IgD-negative memory B cell (primary cell): ENCODE data around the gene BANP. TPM values are rescaled to one million over a fixed set of nuclear protein-coding genes. Genes with fewer than 3 reads are reported as not detected.
"Not testable (repeated sequence)": the region's sequence is repeated elsewhere in the genome, so short reads cannot be mapped to it uniquely, and the experiment has no call there.

Experiments
- H3K27ac Mint-ChIP-seq, 3 donors: one replicate each; pipeline ENCODE4 v1.8.0; 2020 to 2022; ENCODE audit warnings: mild to moderate bottlenecking in 3 of 3, mixed read lengths in 3 of 3, moderate library complexity in 1 of 3
- H3K27me3 Mint-ChIP-seq: one replicate; pipeline ENCODE4 v1.8.0; 2021; ENCODE audit warnings: mixed read lengths
- H3K36me3 Mint-ChIP-seq: one replicate; pipeline ENCODE4 v1.8.0; 2020; ENCODE audit warnings: mild to moderate bottlenecking, mixed read lengths
- H3K4me1 Mint-ChIP-seq, 3 donors: one replicate each; pipeline ENCODE4 v1.8.0; 2020 to 2022; ENCODE audit warnings: mixed read lengths in 3 of 3, mild to moderate bottlenecking in 1 of 3
- H3K4me3 Mint-ChIP-seq, 4 donors: one replicate each; pipeline ENCODE4 v1.8.0; 2020 to 2022; ENCODE audit warnings: mild to moderate bottlenecking in 4 of 4, mixed read lengths in 4 of 4, moderate library complexity in 3 of 4
- H3K9me3 Mint-ChIP-seq, 3 donors: one replicate each; pipeline ENCODE4 v1.8.0; 2020 to 2021; ENCODE audit warnings: mixed read lengths in 3 of 3, mild to moderate bottlenecking in 1 of 3
- polyA plus RNA-seq: library from polyadenylated mRNA; unstranded; fragments of 300-500 nt; fragmentation: Illumina TruSeq; gene quantifications from one replicate; pipeline ENCODE4 v1.2.3, GENCODE V29; 2021

The BANP gene
- polyA plus RNA-seq, 1 donor from 2014 or later: 37.3 TPM

GRCh38 chr16:87921236-87921773, 29.9 kb upstream of the BANP start:
- Mint-ChIP-seq H3K4me3 (peak overlapping the region in 1 of 4 donors; percentile 5), H3K4me1 (peaks cover 15 to 20% (median 18%) of the 10 kb centered on the region in 3 donors), H3K9me3 (no peaks in the 10 kb centered on the region), H3K27me3 (peaks cover 15% of the 10 kb centered on the region), H3K36me3 (no peaks in the 10 kb centered on the region), H3K27ac (no peak overlapping the region)

DNA sequence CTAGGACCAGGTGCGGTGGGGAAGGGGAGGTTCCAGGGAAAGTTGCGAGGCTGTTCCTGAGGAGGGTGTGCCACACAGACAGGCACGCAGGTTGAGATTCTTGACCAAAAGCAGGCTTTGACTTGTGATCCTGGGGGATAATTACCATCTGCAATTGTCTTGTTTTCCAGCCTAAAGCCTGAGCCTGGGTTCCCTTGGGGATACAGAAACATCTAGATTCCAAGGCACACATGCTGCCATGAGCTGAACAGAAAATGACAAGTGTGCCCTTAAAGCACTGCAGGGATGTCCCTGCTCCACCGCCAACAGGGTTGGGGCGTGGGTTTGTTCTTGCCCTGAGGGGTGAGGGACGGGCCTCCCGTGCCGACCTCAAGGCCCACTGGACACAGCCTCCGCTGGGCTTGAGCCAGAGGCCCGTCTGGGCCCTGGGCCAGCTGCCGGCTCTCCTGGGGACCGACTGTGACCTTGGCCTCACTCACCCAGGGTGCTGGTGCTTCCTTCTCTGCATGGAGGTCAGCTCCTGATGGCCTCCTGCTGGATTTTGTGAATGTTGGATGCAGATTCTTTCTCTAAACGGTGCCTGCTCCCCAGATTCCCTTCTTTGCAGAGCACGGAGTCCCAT, 28.9 kb upstream of the BANP start:
- Mint-ChIP-seq H3K4me3 (no peak overlapping the region), H3K9me3 (no peaks in the 10 kb centered on the region), H3K36me3 (no peaks in the 10 kb centered on the region), H3K4me1 (peaks cover 20 to 25% (median 20%) of the 10 kb centered on the region in 3 donors), H3K27ac (peak overlapping the region in 1 of 3 donors; percentile 59), H3K27me3 (peaks cover 15% of the 10 kb centered on the region)

- peak overlapping the region; percentile 36 to 85 (median 54) for H3K4me3 Mint-ChIP-seq
Measured at GRCh38 chr16:87924041-87924810, 27.0 kb upstream of the BANP start.

DNA sequence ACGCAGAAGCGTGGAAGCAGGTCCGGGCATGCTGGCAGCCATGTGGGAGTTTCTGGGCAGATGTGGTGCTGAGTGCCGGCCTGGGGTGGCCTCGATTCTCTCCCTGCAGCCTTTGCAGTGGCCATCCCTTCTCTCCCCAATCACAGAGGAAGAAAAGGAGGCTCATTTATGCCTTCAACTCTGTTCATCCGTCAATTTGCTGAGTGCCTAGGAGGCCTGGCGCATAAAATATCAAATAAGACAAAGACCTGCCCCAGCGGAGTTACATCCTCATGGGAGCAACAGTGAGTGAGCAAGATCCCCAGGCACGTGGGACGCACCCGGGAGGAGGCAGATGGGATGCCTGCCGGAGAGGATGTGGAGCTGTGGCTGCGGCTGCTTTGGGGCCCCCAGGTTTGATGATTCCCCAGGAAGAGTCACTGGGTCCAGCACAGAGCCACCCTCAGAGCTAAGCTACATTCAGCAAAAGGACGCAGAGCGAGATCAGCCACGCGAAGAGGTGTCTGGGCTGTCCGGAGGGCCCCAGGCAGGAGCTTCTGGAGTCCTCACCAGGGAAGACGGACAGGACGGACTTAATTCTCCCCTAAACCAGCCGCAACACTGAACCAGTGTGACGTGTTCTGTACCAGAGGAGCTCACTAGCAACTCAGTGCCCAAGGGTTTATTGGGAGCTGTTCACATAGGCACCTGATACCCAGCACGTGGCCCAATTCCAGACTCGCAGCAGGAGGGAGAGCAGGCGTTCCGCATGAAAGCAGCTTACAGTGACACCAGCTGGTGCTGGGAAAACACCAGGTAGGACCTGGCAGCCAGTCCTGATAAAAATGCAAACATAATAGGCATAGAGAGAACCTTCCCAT, 26.2 kb upstream of the BANP start:
- H3K4me3 Mint-ChIP-seq: peak overlapping the region in 3 of 4 donors; percentile 47 to 85 (median 61)
- peaks cover 20 to 22% (median 20%) of the 10 kb centered on the region in 3 donors for H3K4me1 Mint-ChIP-seq

More at GRCh38 chr16:87924041-87924810, 27.0 kb upstream of the BANP start:
- peaks cover 11% of the 10 kb centered on the region for H3K27me3 Mint-ChIP-seq
- H3K9me3 Mint-ChIP-seq: no peaks in the 10 kb centered on the region
- H3K36me3 Mint-ChIP-seq: no peaks in the 10 kb centered on the region
- peaks cover 20 to 22% (median 20%) of the 10 kb centered on the region in 3 donors for H3K4me1 Mint-ChIP-seq
- H3K27ac Mint-ChIP-seq: peak overlapping the region; percentile 1 to 93 (median 92)

DNA sequence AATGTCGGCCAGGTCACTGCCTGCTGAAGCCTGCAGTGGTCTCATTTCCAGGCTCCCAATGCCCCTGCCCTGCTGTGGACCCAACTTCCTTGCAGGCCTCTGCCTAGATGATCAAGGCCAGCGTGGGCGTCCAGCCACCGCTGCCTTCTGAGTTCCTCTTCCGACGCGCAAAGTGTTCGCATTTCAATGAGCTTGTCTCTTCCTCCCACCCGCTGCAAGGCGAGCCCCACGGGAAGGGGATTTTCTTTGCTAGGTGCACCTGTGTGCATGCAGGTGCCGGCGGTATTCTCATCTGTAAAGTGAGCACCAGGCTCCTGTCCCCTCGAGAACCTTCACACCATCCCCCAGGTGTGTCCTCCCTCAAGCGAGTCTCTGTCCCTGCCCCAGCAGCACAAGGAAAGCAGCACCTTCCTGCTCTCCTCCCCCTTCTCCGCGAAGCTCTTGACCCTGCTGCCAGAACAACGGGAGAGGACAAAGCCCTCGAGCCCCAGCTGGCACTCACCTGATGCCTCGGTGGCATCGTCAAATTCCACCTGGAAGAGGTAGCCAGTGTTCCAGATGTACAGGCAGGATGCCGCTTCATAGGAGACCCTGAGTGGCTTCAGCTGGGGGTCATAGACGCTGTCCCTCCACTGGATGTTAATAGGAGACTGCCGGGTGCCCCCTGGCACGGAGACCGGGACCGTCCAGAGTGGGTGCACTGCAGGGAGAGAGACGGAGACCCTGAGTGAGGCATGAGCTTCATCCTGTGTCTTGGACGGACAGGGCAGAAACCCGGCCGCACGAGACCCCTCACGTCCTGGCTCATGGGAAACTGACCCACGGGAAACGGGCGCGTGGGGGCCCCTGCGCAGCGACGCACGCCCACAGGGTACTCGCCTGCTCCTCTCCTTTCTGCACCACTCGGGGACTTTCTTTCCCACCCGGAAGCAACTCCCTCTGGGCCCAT, 24.7 kb upstream of the BANP start:
- Mint-ChIP-seq H3K4me1 (peaks cover 20 to 22% (median 20%) of the 10 kb centered on the region in 3 donors), H3K4me3 (peak overlapping the region in 3 of 4 donors; percentile 45 to 83 (median 70)), H3K9me3 (no peaks in the 10 kb centered on the region), H3K27ac (peak overlapping the region; percentile 26 to 63 (median 41)), H3K36me3 (no peaks in the 10 kb centered on the region), H3K27me3 (peaks cover 7% of the 10 kb centered on the region)

More for the DNA sequence above, 26.2 kb upstream of the BANP start:
- Mint-ChIP-seq H3K9me3 (no peaks in the 10 kb centered on the region), H3K27ac (peak overlapping the region; percentile 35 to 93 (median 92)), H3K27me3 (peaks cover 7% of the 10 kb centered on the region), H3K36me3 (no peaks in the 10 kb centered on the region)

DNA sequence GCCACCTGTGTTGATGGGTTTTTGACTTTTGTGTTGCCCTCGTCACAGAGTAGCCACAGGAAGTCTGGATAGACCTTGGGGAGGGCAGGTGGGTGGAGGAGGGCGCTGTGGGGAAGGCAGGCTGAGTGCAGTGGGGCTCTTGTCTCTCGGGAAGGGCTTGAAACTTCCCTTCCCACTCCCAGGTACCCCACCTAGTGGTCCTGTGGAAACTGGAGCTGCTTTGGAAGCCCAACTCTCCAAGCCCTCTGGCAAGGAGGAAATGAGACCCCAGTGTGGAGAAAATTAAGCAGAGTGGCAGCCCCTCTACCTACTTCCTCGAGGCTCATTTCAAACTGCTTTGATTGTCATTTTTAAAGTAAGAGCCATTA, 24.1 kb upstream of the BANP start:
- Mint-ChIP-seq H3K4me1 (peaks cover 20 to 22% (median 20%) of the 10 kb centered on the region in 3 donors), H3K36me3 (no peaks in the 10 kb centered on the region), H3K27ac (no peak overlapping the region), H3K27me3 (peaks cover 4% of the 10 kb centered on the region), H3K4me3 (no peak overlapping the region), H3K9me3 (no peaks in the 10 kb centered on the region)

DNA sequence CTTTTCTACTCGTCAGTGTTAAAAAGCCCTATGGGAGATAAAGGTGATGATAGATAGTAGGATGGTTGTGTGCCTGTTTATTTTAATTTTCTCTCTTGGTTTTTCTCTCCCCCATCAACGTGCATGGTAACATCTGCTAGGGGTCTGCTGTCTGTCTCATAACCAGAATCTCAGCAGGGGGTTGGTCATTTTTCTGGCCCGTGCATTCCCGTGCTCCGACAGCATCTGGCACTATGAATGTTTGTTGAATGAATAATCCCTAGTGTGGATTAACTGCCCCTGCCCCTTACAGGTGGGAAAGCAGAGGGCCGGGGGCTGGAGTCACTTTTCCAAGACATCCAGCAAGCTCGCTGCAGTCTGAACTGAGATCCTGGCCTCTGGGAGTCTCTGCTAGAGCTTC, 21.2 kb upstream of the BANP start:
- no peaks in the 10 kb centered on the region for H3K36me3 Mint-ChIP-seq
- H3K27ac Mint-ChIP-seq: no peak overlapping the region
- peaks cover under 1% of the 10 kb centered on the region for H3K27me3 Mint-ChIP-seq
- peak overlapping the region in 1 of 4 donors; percentile 9 for H3K4me3 Mint-ChIP-seq
- no peaks in the 10 kb centered on the region for H3K9me3 Mint-ChIP-seq
- peaks cover 10 to 13% (median 12%) of the 10 kb centered on the region in 3 donors for H3K4me1 Mint-ChIP-seq

DNA sequence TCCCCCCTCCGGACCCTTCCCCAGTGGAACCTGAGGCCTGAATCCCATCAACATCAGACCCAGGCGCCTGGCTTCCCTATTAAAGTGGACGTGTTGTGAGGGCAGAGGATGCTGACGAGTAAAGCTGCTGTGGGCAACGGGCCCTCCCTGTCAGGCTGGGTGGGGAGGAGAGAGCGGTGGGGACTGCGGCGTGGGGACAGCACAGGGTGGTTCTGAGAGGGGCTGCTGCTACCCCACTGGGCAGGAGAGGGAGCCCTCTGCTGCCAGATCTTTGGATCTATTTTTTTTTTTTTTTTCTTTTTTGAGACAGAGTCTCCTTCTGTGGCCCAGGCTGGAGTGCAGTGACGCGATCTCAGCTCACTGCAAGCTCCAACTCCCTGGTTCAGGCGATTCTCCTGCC, 20.8 kb upstream of the BANP start:
- Mint-ChIP-seq H3K9me3 (no peaks in the 10 kb centered on the region), H3K27me3 (peaks cover 3% of the 10 kb centered on the region), H3K4me1 (peaks cover 6 to 13% (median 8%) of the 10 kb centered on the region in 3 donors), H3K27ac (no peak overlapping the region), H3K4me3 (no peak overlapping the region), H3K36me3 (no peaks in the 10 kb centered on the region)

DNA sequence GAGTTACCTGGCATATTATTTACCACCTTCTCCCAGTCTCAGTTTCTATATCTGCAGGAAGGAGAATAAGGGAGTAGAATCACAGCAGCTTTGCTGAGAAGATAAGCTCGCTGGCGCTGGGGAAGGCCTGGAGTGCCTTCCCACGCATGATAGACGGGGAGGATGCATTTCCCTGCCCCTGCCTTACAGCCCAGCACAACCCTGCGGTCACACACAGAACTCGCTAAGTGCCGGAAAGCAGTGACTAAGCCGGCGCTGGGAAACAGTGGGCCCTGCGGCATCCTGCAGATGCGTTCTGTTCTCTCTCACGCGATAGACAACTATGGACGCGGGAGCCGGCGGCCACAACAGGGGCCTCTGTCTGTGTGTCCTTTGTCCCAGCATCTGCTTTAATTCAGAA, 19.7 kb upstream of the BANP start:
- H3K27ac Mint-ChIP-seq: no peak overlapping the region
- H3K4me1 Mint-ChIP-seq: peaks cover under 1 to 9% (median 4%) of the 10 kb centered on the region in 3 donors
- no peak overlapping the region for H3K4me3 Mint-ChIP-seq

DNA sequence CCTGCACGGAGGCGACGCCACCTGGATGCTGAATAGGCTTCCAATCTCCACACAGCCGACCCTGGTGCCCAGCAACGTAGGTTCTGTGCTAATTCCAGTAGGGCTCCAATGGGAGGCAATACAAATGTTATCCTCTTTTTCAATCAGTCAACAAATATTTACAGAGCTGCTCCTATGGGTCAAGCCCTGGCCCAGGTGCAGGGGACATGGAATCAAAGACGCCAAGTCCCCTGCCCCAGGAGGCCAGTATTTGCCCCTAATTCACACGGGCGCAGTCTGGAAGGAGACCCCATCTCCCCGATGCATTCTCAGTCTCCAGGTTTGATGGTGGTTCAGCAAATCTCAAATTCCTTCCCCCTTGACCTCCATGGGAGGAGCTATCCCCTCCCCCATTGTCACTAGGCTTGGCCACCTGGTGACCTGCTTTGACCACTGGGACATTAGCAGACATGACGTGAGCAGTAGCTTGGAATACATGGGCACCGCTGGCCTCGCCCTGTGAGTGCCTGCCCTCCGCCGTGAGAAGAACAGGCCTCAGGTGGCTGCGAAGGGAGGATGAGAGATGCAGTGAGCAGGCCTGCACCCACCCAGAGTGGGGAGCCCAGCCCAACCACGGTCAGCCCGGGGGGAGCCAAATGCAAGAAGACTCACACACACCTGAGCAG, 18.6 kb upstream of the BANP start:
- H3K27ac Mint-ChIP-seq: peak overlapping the region in 1 of 3 donors; percentile 88
- H3K27me3 Mint-ChIP-seq, H3K4me3 Mint-ChIP-seq, H3K9me3 Mint-ChIP-seq, H3K36me3 Mint-ChIP-seq, H3K4me1 Mint-ChIP-seq: not testable (repeated sequence)

More for the DNA sequence above, 19.7 kb upstream of the BANP start:
- Mint-ChIP-seq H3K27me3 (peaks cover 3% of the 10 kb centered on the region), H3K9me3 (no peaks in the 10 kb centered on the region), H3K36me3 (no peaks in the 10 kb centered on the region)

DNA sequence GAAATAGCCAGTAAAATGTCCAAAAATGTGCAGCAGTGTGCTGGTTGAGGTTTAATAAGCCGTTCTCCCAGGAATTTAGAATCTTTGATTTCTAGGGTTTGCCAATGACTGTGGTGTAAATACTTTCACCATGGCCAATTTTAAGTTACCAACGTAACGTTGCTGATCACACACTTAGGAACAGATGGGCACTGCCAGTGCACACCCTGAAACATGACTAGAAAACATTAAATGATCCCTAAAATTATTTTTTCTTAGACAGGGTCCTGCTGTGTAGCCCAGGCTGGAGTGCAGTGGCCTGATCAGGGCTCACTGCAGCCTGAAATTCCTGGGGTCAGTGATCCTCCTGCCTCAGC, 18.1 kb upstream of the BANP start:
- H3K27me3 Mint-ChIP-seq: peaks cover 3% of the 10 kb centered on the region
- H3K36me3 Mint-ChIP-seq: no peaks in the 10 kb centered on the region
- peaks cover 0 to 6% (median 4%) of the 10 kb centered on the region in 3 donors for H3K4me1 Mint-ChIP-seq
- H3K9me3 Mint-ChIP-seq: no peaks in the 10 kb centered on the region
- no peak overlapping the region for H3K4me3 Mint-ChIP-seq
- H3K27ac Mint-ChIP-seq: peak overlapping the region in 1 of 3 donors; percentile 88

GRCh38 chr16:87934752-87935425, 16.3 kb upstream of the BANP start:
- H3K27ac Mint-ChIP-seq: peak overlapping the region in 1 of 3 donors; percentile 42
- not testable (repeated sequence) for H3K4me3 Mint-ChIP-seq, H3K27me3 Mint-ChIP-seq, H3K9me3 Mint-ChIP-seq, H3K4me1 Mint-ChIP-seq, H3K36me3 Mint-ChIP-seq

- not testable (repeated sequence) for H3K36me3 Mint-ChIP-seq, H3K27ac Mint-ChIP-seq, H3K27me3 Mint-ChIP-seq, H3K9me3 Mint-ChIP-seq, H3K4me3 Mint-ChIP-seq, H3K4me1 Mint-ChIP-seq
Measured at GRCh38 chr16:87936016-87936374, 15.2 kb upstream of the BANP start.
